Thyroid gland (tissue), 4 donors: ENCODE measurements around the gene ARID4A.

Experiments
- POLR2A ChIP-seq, 2 donors: fragments of 450-650 bp; IDR thresholded peaks; one replicate each; pipeline ENCODE4 v1.6.1; 2017; ENCODE audit warnings: antibody characterized with exemption in 2 of 2, mild to moderate bottlenecking in 2 of 2, moderate library complexity in 1 of 2
- TF ChIP-seq, protein P1 (sequence below), 6 experiments: fragments of 200-600 bp in 3 of 6; fragments of 450-650 bp in 3 of 6; sonication (generic) in 3 of 6; IDR thresholded peaks; one replicate each; pipeline ENCODE4 v1.5.1; 2016 to 2019; ENCODE audit warnings: antibody characterized with exemption in 6 of 6, mild to moderate bottlenecking in 2 of 6, inconsistent platforms in 1 of 6, moderate library complexity in 1 of 6

DNA sequence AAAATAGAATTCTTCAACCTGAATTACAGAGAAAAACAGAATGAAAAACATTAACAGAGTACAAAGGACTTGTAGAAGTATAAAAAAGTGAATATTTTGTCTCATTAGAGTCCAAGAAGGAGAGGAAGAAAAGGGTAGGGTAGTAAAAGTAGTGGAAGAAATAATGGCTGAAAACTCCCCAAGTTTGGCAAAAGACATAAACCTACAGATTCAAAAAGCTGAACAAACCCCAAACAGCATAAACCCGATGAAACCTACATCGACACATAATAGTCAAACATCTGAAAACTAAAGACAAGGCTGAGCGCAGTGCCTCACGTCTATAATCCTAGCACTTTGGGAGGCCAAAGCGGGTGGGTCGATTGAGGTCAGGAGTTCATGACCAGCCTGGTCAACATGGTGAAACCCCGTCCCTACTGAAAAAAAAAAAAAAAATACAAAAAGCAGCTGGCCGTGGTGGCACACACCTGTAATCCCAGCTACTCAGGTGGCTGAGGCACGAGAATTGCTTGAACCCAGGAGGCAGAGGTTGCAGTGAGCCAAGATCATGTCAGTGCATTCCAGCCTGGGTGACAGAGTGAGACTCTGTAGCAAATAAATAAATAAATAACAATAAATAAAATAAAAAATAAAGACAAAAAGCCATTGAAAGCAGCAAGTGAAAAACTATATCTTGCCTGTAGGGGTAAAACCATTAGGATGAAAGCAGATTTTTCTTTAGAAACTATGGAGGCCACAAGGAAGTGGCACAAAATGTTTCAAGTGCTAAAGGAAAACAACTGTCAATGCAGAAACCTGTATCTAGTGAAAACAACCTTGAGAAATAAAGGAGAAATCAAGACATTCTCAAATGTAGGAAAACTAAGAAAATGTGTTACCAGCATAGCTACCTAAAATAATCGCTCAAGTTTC lies 117.5 kb downstream of the ARID4A start:
- TF ChIP-seq, protein P1, sequence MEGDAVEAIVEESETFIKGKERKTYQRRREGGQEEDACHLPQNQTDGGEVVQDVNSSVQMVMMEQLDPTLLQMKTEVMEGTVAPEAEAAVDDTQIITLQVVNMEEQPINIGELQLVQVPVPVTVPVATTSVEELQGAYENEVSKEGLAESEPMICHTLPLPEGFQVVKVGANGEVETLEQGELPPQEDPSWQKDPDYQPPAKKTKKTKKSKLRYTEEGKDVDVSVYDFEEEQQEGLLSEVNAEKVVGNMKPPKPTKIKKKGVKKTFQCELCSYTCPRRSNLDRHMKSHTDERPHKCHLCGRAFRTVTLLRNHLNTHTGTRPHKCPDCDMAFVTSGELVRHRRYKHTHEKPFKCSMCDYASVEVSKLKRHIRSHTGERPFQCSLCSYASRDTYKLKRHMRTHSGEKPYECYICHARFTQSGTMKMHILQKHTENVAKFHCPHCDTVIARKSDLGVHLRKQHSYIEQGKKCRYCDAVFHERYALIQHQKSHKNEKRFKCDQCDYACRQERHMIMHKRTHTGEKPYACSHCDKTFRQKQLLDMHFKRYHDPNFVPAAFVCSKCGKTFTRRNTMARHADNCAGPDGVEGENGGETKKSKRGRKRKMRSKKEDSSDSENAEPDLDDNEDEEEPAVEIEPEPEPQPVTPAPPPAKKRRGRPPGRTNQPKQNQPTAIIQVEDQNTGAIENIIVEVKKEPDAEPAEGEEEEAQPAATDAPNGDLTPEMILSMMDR (IDR thresholded peaks at IDR 0.05), result no peak
- no peak for TF ChIP-seq POLR2A (IDR thresholded peaks at IDR 0.05)
